ENCODE data around the gene TMEM145. TPM values are rescaled to one million over a fixed set of nuclear protein-coding genes. Genes with fewer than 3 reads are reported as not detected.

The TMEM145 gene
- total and polyA plus RNA-seq, 12 donors: 0.15 to 1.0 (median 0.49) TPM; not detected in 5

DNA sequence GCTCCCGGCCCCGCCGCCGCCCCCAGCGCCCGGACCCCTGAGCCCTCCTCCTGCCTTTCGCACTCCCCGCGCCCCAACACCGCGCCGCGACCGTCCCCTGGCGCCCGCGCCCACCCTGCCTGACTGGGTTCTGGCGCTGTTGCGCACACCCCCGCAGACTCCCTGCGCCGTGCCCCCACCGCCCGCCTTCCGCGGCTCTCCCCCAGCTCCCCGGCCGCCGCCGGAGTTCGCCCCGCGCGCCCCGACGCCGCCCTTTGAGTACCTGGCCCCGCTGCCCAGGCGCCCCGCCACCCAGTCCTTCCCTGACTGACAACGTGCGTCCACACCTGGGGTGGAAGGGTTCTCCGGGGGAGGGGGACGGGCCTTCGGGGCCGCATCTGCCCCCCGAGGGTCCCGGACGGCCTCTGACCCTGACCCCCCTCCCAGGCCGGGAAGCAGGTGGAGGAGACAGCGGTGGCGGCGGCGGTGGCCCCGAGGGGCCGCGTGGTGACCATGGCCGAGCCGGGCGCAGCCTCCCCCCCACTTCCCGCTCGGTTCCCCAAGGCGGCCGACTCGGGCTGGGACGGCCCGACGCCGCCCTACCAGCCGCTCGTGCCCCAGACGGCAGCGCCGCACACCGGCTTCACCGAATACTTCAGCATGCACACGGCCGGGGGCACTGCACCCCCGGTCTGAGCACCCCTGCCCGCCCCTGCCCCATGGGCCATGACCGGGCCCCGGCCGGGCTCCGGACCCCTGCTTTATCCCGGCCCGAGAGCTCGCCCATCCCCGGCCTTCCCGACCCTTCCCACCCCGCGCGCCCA, 10.9 kb downstream of the TMEM145 start:
- H3K9me3 ChIP-seq: no peaks in the 10 kb centered on the region
- WGBS, 2 donors: 2 to 3% methylated on average over 72 to 92 of the region's 92 CpGs
- peaks cover 9 to 36% (median 29%) of the 10 kb centered on the region in 9 donors for H3K4me1 ChIP-seq
- no peak overlapping the region for H3K27ac ChIP-seq
- ATAC-seq (no peak), DNase-seq (no peak)
- peak overlapping the region in 8 of 10 donors; percentile 72 to 96 (median 82) for H3K4me3 ChIP-seq
- intact Hi-C loops (cut with DNase I): loop anchor here in 7 of 10 donors (2.0 to 10.0 kb wide), 3 partner anchors 189 to 192 kb away; partner anchors contain the start of gene POU2F2 (in 7 of the 7)
- H3K27me3 ChIP-seq: peaks cover 12 to 35% (median 26%) of the 10 kb centered on the region in 7 donors
- H3K36me3 ChIP-seq: no peaks in the 10 kb centered on the region
- TF ChIP-seq, protein P1, sequence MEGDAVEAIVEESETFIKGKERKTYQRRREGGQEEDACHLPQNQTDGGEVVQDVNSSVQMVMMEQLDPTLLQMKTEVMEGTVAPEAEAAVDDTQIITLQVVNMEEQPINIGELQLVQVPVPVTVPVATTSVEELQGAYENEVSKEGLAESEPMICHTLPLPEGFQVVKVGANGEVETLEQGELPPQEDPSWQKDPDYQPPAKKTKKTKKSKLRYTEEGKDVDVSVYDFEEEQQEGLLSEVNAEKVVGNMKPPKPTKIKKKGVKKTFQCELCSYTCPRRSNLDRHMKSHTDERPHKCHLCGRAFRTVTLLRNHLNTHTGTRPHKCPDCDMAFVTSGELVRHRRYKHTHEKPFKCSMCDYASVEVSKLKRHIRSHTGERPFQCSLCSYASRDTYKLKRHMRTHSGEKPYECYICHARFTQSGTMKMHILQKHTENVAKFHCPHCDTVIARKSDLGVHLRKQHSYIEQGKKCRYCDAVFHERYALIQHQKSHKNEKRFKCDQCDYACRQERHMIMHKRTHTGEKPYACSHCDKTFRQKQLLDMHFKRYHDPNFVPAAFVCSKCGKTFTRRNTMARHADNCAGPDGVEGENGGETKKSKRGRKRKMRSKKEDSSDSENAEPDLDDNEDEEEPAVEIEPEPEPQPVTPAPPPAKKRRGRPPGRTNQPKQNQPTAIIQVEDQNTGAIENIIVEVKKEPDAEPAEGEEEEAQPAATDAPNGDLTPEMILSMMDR (IDR thresholded peaks at IDR 0.05): peak in 1 of 9 donors; percentile 19

DNA sequence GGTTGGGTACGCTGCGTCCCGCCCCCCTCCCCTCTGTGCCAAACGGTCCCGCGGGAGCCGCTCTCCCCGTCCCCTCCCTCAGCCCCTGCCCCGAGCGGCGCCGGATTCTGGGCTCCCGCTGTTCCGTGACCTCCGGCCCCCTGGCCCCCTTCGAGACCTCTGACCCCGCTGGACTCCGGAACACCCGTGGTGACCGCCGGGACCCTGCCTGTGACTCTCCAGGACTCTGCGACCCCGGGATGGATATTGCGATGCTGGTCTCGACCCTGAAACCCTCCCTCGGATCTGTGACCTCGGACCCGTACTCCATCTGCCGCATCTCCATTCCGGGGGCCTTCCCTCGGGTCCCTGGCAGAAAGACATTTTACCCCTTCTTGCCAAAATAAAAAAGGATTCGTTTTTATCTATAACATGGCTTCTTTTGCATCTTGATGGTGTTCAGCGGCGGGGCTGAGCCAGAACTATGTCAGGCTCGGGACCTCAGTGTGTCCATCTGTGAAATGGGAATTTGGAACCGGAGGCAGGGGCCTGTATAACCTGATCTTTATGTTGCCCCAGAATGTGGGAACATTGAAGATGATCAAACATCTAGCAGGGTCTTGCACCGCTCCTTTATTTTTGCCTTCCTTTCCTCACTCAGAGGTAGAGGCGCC, 11.7 kb downstream of the TMEM145 start:
- TF ChIP-seq, protein P1 (IDR thresholded peaks at IDR 0.05): peak in 1 of 9 donors; percentile 77
- Histone ChIP-seq H3K27me3 (peaks cover 12 to 35% (median 26%) of the 10 kb centered on the region in 7 donors), H3K4me1 (peaks cover 9 to 36% (median 29%) of the 10 kb centered on the region in 9 donors), H3K4me3 (peak overlapping the region in 8 of 10 donors; percentile 72 to 96 (median 82)), H3K9me3 (no peaks in the 10 kb centered on the region), H3K36me3 (no peaks in the 10 kb centered on the region), H3K27ac (no peak overlapping the region)
- DNase-seq (no peak), ATAC-seq (no peak)
- intact Hi-C loops (cut with DNase I): loop anchor here in 7 of 10 donors (1.0 to 10.0 kb wide), 6 partner anchors 73 to 192 kb away; partner anchors contain the start of gene POU2F2 (in 7 of the 7)
- 3% methylated on average over 29 to 38 of the region's 38 CpGs for WGBS, 2 donors

DNA sequence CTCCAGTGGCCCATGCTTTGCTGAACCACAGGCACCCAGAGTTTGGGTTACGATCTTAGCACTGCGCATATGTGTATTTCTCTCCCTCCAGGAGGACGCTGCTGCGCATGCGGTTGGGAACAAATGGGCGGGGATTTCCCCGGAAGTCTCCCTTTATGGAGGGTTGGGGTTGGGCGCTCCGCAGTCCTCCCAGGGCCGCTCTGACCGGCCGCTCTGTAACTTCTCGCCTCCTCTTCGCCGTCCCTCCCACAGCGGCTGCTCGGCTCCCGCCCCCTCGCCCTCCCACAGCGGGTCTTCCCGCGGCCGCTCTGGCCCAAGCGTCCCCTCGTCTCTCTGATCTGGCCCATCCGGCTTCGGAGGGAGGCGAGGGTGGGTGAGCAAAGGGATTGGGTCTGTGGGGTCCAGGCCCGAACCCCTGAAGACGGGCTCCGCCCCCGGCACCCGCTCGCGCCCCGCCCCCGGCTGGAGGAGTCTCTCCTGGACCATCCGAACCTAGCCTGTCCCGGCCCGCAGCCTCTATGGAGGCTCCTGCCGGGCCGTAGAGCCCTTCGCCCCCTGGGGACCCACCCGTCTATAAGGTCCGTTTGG, 12.3 kb downstream of the TMEM145 start, which contains the start of gene MEGF8:
Gene MEGF8, plus strand, starts transcription at position 328 of the 588 bp plus-strand sequence. CDS start 609 bp downstream, outside the sequence.
- WGBS, 2 donors: 0 to 1% methylated on average over 44 to 45 of the region's 45 CpGs
- Histone ChIP-seq H3K36me3 (no peaks in the 10 kb centered on the region), H3K27me3 (peaks cover 12 to 35% (median 26%) of the 10 kb centered on the region in 7 donors), H3K4me3 (peak within 1 kb of the TSS; percentile 72 to 96 (median 84)), H3K9me3 (no peaks in the 10 kb centered on the region), H3K27ac (peak within 1 kb of the TSS; percentile 51 to 90 (median 84)), H3K4me1 (peaks cover 9 to 36% (median 29%) of the 10 kb centered on the region in 9 donors)
- ATAC-seq (peak; percentile 98 to 99 (median 98)), DNase-seq (peak; percentile 98)
- intact Hi-C loops (cut with DNase I): loop anchor here in 6 of 10 donors (1.0 to 10.0 kb wide), 5 partner anchors 72 to 193 kb away; partner anchors contain the start of gene POU2F2 (in 6 of the 6)
- TF ChIP-seq, protein P1 (IDR thresholded peaks at IDR 0.05): peak in 8 of 9 donors; percentile 69 to 96 (median 86)
